ENCODE data around the gene TRPM8.

TRPM8 gene

GRCh38 chr2:234005126-234005525 lies 88.0 kb downstream of the TRPM8 start:
- no peak for DNase-seq

GRCh38 chr2:234006501-234006900 lies 89.3 kb downstream of the TRPM8 start:
- DNase-seq = no peak

GRCh38 chr2:234014427-234014826 lies 97.3 kb downstream of the TRPM8 start:
- DNase-seq = no peak

- DNase-seq = no peak
Measured at GRCh38 chr2:234015861-234016260, 98.7 kb downstream of the TRPM8 start.

- DNase-seq = no peak
Measured at GRCh38 chr2:234019896-234020295, 102.7 kb downstream of the TRPM8 start.

GRCh38 chr2:234020332-234020731 lies 103.2 kb downstream of the TRPM8 start:
- DNase-seq = no peak

- DNase-seq = no peak
Measured at GRCh38 chr2:234022424-234022823, 105.3 kb downstream of the TRPM8 start.

GRCh38 chr2:234024304-234024703 lies 107.1 kb downstream of the TRPM8 start:
- DNase-seq = no peak

- no peak for DNase-seq
Measured at GRCh38 chr2:234025466-234025865, 108.3 kb downstream of the TRPM8 start.

GRCh38 chr2:234025891-234026401 lies 108.8 kb downstream of the TRPM8 start:
- no peak for DNase-seq

GRCh38 chr2:234026693-234027254 lies 109.6 kb downstream of the TRPM8 start:
- no peak for DNase-seq

GRCh38 chr2:234027641-234028040 lies 110.5 kb downstream of the TRPM8 start:
- DNase-seq = no peak

GRCh38 chr2:234029150-234029733 lies 112.1 kb downstream of the TRPM8 start:
- DNase-seq = no peak

GRCh38 chr2:234031207-234031606 lies 114.0 kb downstream of the TRPM8 start:
- DNase-seq = no peak

GRCh38 chr2:234032279-234032856 lies 115.2 kb downstream of the TRPM8 start:
- DNase-seq = no peak

GRCh38 chr2:234033174-234033573 lies 116.0 kb downstream of the TRPM8 start:
- DNase-seq = no peak

- no peak for DNase-seq
Measured at GRCh38 chr2:234033885-234034284, 116.7 kb downstream of the TRPM8 start.

- no peak for DNase-seq
Measured at GRCh38 chr2:234038076-234038802, 121.1 kb downstream of the TRPM8 start.

GRCh38 chr2:234044157-234044556 lies 127.0 kb downstream of the TRPM8 start:
- no peak for DNase-seq

GRCh38 chr2:234046521-234046920 lies 129.3 kb downstream of the TRPM8 start:
- no peak for DNase-seq

- DNase-seq = no peak
Measured at GRCh38 chr2:234047361-234047760, 130.2 kb downstream of the TRPM8 start.

GRCh38 chr2:234048049-234048448 lies 130.9 kb downstream of the TRPM8 start:
- DNase-seq = no peak

GRCh38 chr2:234050455-234051135 lies 133.4 kb downstream of the TRPM8 start, which contains the start of gene SPP2:
TSS of gene SPP2 (plus strand) at chr2:234050702. CDS start at chr2:234050787, 85 bp downstream.
- no peak for DNase-seq
